Liver (tissue), 9 donors: Measurements from ENCODE around the gene FBXW7. TPM values are rescaled to one million over a fixed set of nuclear protein-coding genes. Genes with fewer than 3 reads are reported as not detected.

Source experiments
- DNase-seq: peaks from one replicate; pipeline ENCODE4 v3.0.0-alpha.2; 2017; ENCODE audit warnings: low spot score
- H3K27ac ChIP-seq, 2 donors: one replicate each; pipeline ENCODE4 v1.7.0; 2013; ENCODE audit warnings: inconsistent platforms in 2 of 2, low read length in 2 of 2, control low read depth in 1 of 2, low read depth in 1 of 2, mild to moderate bottlenecking in 1 of 2
- H3K27me3 ChIP-seq, 4 donors: one replicate each; pipeline versions ENCODE4 v1.6.1 to v1.7.0; 2013; ENCODE audit warnings: low read length in 3 of 4, inconsistent platforms in 1 of 4, mild to moderate bottlenecking in 1 of 4, moderate library complexity in 1 of 4; ENCODE audit not compliant: control insufficient read depth in 4 of 4, insufficient read depth in 4 of 4
- H3K36me3 ChIP-seq, 4 donors: one replicate each; pipeline versions ENCODE4 v1.6.1 to v1.7.0; 2013; ENCODE audit warnings: low read length in 3 of 4, mild to moderate bottlenecking in 3 of 4, low read depth in 1 of 4, moderate library complexity in 1 of 4; ENCODE audit not compliant: control insufficient read depth in 4 of 4, insufficient read depth in 3 of 4
- H3K4me1 ChIP-seq, 4 donors: one replicate each; pipeline versions ENCODE4 v1.6.1 to v1.7.0; 2013; ENCODE audit warnings: low read length in 3 of 4, mild to moderate bottlenecking in 3 of 4, moderate library complexity in 1 of 4; ENCODE audit not compliant: control insufficient read depth in 4 of 4, insufficient read depth in 4 of 4
- H3K4me3 ChIP-seq, 3 donors: one replicate each; pipeline versions ENCODE4 v1.6.1 to v1.7.0; 2013; ENCODE audit warnings: low read length in 3 of 3, control low read depth in 1 of 3, low read depth in 1 of 3, mild to moderate bottlenecking in 1 of 3
- H3K9ac ChIP-seq, 2 donors: one replicate each; pipeline ENCODE4 v1.7.0; 2013; ENCODE audit warnings: low read length in 2 of 2, mild to moderate bottlenecking in 2 of 2, moderate library complexity in 2 of 2, control low read depth in 1 of 2, low read depth in 1 of 2
- H3K9me3 ChIP-seq, 4 donors: one replicate each; pipeline versions ENCODE4 v1.6.1 to v1.7.0; 2013; ENCODE audit warnings: low read length in 3 of 4; ENCODE audit not compliant: control insufficient read depth in 4 of 4
- ATF3 ChIP-seq: IDR thresholded peaks from 2 replicates; pipeline ENCODE4 v1.6.1; 2016; ENCODE audit warnings: antibody characterized with exemption
- CTCF ChIP-seq: fragments of 150-350 bp; IDR thresholded peaks from 2 replicates; pipeline ENCODE4 v1.5.1; 2017; ENCODE audit warnings: improper control_type of control experiment, low read depth, low read length; ENCODE audit not compliant: missing input control
- EGR1 ChIP-seq, 2 donors: IDR thresholded peaks; 2 replicates each; pipeline ENCODE4 v1.6.1; 2016 to 2018; ENCODE audit warnings: antibody characterized with exemption in 2 of 2, low read depth in 2 of 2
- FOXA1 ChIP-seq: IDR thresholded peaks from 2 replicates; pipeline ENCODE4 v1.6.1; 2016; ENCODE audit warnings: antibody characterized with exemption
- FOXA2 ChIP-seq: IDR thresholded peaks from 2 replicates; pipeline ENCODE4 v1.6.1; 2016; ENCODE audit warnings: antibody characterized with exemption
- GABPA ChIP-seq, 2 donors: IDR thresholded peaks in 1 of 2; conservative IDR thresholded peaks in 1 of 2; 2 replicates each; pipeline ENCODE4 v1.6.1; 2016; ENCODE audit warnings: antibody characterized with exemption in 2 of 2, mild to moderate bottlenecking in 1 of 2, moderate library complexity in 1 of 2
- HNF4A ChIP-seq, 2 donors: conservative IDR thresholded peaks; 2 replicates each; pipeline ENCODE4 v1.6.1; 2016; ENCODE audit warnings: antibody characterized with exemption in 2 of 2, mild to moderate bottlenecking in 2 of 2
- HNF4G ChIP-seq: IDR thresholded peaks from 2 replicates; pipeline ENCODE4 v1.6.1; 2016; ENCODE audit warnings: antibody characterized with exemption
- JUND ChIP-seq, 2 donors: IDR thresholded peaks; 2 replicates each; pipeline ENCODE4 v1.6.1; 2016; ENCODE audit warnings: antibody characterized with exemption in 2 of 2
- MAX ChIP-seq: IDR thresholded peaks from 2 replicates; pipeline ENCODE4 v1.6.1; 2016; ENCODE audit warnings: antibody characterized with exemption
- NR2F2 ChIP-seq: IDR thresholded peaks from 2 replicates; pipeline ENCODE4 v1.6.1; 2016; ENCODE audit warnings: antibody characterized with exemption
- RAD21 ChIP-seq, 2 donors: IDR thresholded peaks; 2 replicates each; pipeline ENCODE4 v1.6.1; 2016; ENCODE audit warnings: antibody characterized with exemption in 2 of 2, mild to moderate bottlenecking in 2 of 2
- RXRA ChIP-seq, 2 donors: IDR thresholded peaks; 2 replicates each; pipeline ENCODE4 v1.6.1; 2017 to 2018; ENCODE audit warnings: antibody characterized with exemption in 2 of 2, mild to moderate bottlenecking in 1 of 2
- SP1 ChIP-seq: IDR thresholded peaks from 2 replicates; pipeline ENCODE4 v1.6.1; 2018; ENCODE audit warnings: antibody characterized with exemption, mild to moderate bottlenecking
- TAF1 ChIP-seq: conservative IDR thresholded peaks from 2 replicates; pipeline ENCODE4 v1.6.1; 2016; ENCODE audit warnings: antibody characterized with exemption, mild to moderate bottlenecking
- YY1 ChIP-seq: IDR thresholded peaks from 2 replicates; pipeline ENCODE4 v1.6.1; 2016; ENCODE audit warnings: antibody characterized with exemption, mild to moderate bottlenecking
- ZBTB33 ChIP-seq: IDR thresholded peaks from 2 replicates; pipeline ENCODE4 v1.6.1; 2016; ENCODE audit warnings: antibody characterized with exemption
- WGBS: extraction: QIAGEN DNeasy Blood & Tissue Kit; methylation state at CpG from one replicate; pipeline ENCODE4 v1.1.7; 2013; 5-methylcytosine and 5-hydroxymethylcytosine counted together
- polyA plus RNA-seq, 2 donors: library from polyadenylated mRNA; stranded (reverse) in 1 of 2; unstranded in 1 of 2; fragments of 200-250 nt in 1 of 2; fragments of >200 nt in 1 of 2; fragmentation: Nextera tagmentation in 1 of 2; extraction: Ambion mirVana in 1 of 2; gene quantifications; one replicate each; pipeline versions ENCODE4 v1.2.1 to v1.2.3, GENCODE V29; 2013 to 2015
- total RNA-seq, 2 donors: library from RNA; depleted of rRNA; stranded (reverse); fragments of >200 nt; gene quantifications; one replicate each; pipeline ENCODE4 v1.2.3, GENCODE V29; 2014
- donor health status: healthy.
- donor health status: healthy.
- donor health status: healthy.
- donor health status: healthy.
- donor health status: healthy.

The FBXW7 gene
- total and polyA plus RNA-seq, 4 donors = 4.0 to 56.9 (median 16.1) TPM

- H3K27me3 ChIP-seq = no peaks in the 10 kb centered on the region
- H3K4me1 ChIP-seq = no peaks in the 10 kb centered on the region
- TF ChIP-seq RAD21 (IDR thresholded peaks at IDR 0.05) = no peak
- no peak for TF ChIP-seq TAF1
- no peak for TF ChIP-seq GABPA (IDR thresholded peaks at IDR 0.05 in 1 of 2, conservative IDR thresholded peaks at IDR 0.05 in 1 of 2)
- no peak for TF ChIP-seq ZBTB33
- no peak for TF ChIP-seq CTCF
- TF ChIP-seq YY1 = no peak
- no peak for TF ChIP-seq NR2F2
- TF ChIP-seq RXRA (IDR thresholded peaks at IDR 0.05) = no peak
- no peak for TF ChIP-seq EGR1 (IDR thresholded peaks at IDR 0.05; ENCODE audit: low read depth in 2 of 2)
- no peak for TF ChIP-seq HNF4G
- no peak for TF ChIP-seq FOXA2
- TF ChIP-seq SP1 = no peak
- no peak for TF ChIP-seq JUND (IDR thresholded peaks at IDR 0.05)
- no peak for TF ChIP-seq HNF4A (conservative IDR thresholded peaks at IDR 0.05)
- DNase-seq = no peak
- H3K9me3 ChIP-seq = no peaks in the 10 kb centered on the region
- no peaks in the 10 kb centered on the region for H3K36me3 ChIP-seq
- H3K27ac ChIP-seq = no peak overlapping the region
- H3K9ac ChIP-seq = no peak overlapping the region
- no peak overlapping the region for H3K4me3 ChIP-seq
Observed at GRCh38 chr4:152296386-152296785, 239.5 kb downstream of the FBXW7 start.

- no peak for DNase-seq
- Histone ChIP-seq H3K36me3 (no peaks in the 10 kb centered on the region), H3K4me3 (no peak overlapping the region), H3K9me3 (no peaks in the 10 kb centered on the region), H3K27ac (no peak overlapping the region), H3K4me1 (no peaks in the 10 kb centered on the region), H3K27me3 (no peaks in the 10 kb centered on the region), H3K9ac (no peak overlapping the region)
- WGBS = 93% methylated on average over 5 of the region's 5 CpGs
- TF ChIP-seq RAD21 (IDR thresholded peaks at IDR 0.05) (no peak), HNF4G (no peak), GABPA (IDR thresholded peaks at IDR 0.05 in 1 of 2, conservative IDR thresholded peaks at IDR 0.05 in 1 of 2) (no peak), SP1 (no peak), JUND (IDR thresholded peaks at IDR 0.05) (no peak)
Observed at GRCh38 chr4:152294765-152295164, 241.1 kb downstream of the FBXW7 start.

GRCh38 chr4:152294331-152294730 is 241.6 kb downstream of the FBXW7 start:
- DNase-seq = no peak
- Histone ChIP-seq H3K27ac (no peak overlapping the region), H3K27me3 (no peaks in the 10 kb centered on the region), H3K4me3 (no peak overlapping the region), H3K9ac (no peak overlapping the region), H3K9me3 (no peaks in the 10 kb centered on the region), H3K36me3 (no peaks in the 10 kb centered on the region), H3K4me1 (no peaks in the 10 kb centered on the region)
- WGBS = 86% methylated on average over 3 of the region's 3 CpGs
- no peak for TF ChIP-seq FOXA1
- no peak for TF ChIP-seq MAX
- TF ChIP-seq YY1 = no peak
- TF ChIP-seq HNF4A (conservative IDR thresholded peaks at IDR 0.05) = no peak
- TF ChIP-seq RAD21 (IDR thresholded peaks at IDR 0.05) = no peak
- TF ChIP-seq RXRA (IDR thresholded peaks at IDR 0.05) = no peak
- no peak for TF ChIP-seq EGR1 (IDR thresholded peaks at IDR 0.05; ENCODE audit: low read depth in 2 of 2)
- no peak for TF ChIP-seq ATF3
- no peak for TF ChIP-seq ZBTB33
- no peak for TF ChIP-seq NR2F2
